Colonic mucosa (tissue), 4 donors: ENCODE measurements around the gene TREML1. TPM values are rescaled to one million over a fixed set of nuclear protein-coding genes. Genes with fewer than 3 reads are reported as not detected.

ENCODE experiments used
- DNase-seq: peaks from one replicate; pipeline ENCODE4 v3.0.0-alpha.2; 2020
- H3K27ac ChIP-seq: fragments of 200-600 bp; one replicate; pipeline ENCODE4 v1.8.0; 2021
- H3K27me3 ChIP-seq: fragments of 200-600 bp; one replicate; pipeline ENCODE4 v1.8.0; 2021
- H3K36me3 ChIP-seq: fragments of 200-600 bp; one replicate; pipeline ENCODE4 v1.8.0; 2021
- H3K4me1 ChIP-seq: fragments of 200-600 bp; one replicate; pipeline ENCODE4 v1.8.0; 2021; ENCODE audit warnings: mild to moderate bottlenecking
- H3K4me3 ChIP-seq: fragments of 200-600 bp; one replicate; pipeline ENCODE4 v1.8.0; 2021
- H3K9ac ChIP-seq, 2 donors: one replicate each; pipeline ENCODE4 v1.7.0; 2013; ENCODE audit warnings: control low read depth in 2 of 2, low read depth in 2 of 2, low read length in 2 of 2
- H3K9me3 ChIP-seq: fragments of 200-600 bp; one replicate; pipeline ENCODE4 v1.8.0; 2021
- intact Hi-C: fragments of 100-400 bp; cut with DNase I; formaldehyde crosslinking; loops from one replicate; pipeline ENCODE4 v1.14.1; 2022
- total RNA-seq, 2 donors: library from RNA; stranded (reverse); fragmentation: NEBNext Ultra II Directional in 1 of 2; extraction: Animal tissue kit (Norgen Biotek cat#: 25700) in 1 of 2; gene quantifications; one replicate each; pipeline ENCODE4 v1.2.1, GENCODE V29; 2021
- TF ChIP-seq, protein P1 (sequence below): fragments of 200-600 bp; IDR thresholded peaks from one replicate; pipeline ENCODE4 v1.8.0; 2022; ENCODE audit warnings: antibody characterized with exemption, mild to moderate bottlenecking
- donor health status: healthy.
- donor health status: DM: no; HTN: no; CAD: no.
- donor health status: DM: no; HTN: no; CAD: no.

Gene TREML1
- total RNA-seq, 2 donors from 2014 or later, result not detected

DNA sequence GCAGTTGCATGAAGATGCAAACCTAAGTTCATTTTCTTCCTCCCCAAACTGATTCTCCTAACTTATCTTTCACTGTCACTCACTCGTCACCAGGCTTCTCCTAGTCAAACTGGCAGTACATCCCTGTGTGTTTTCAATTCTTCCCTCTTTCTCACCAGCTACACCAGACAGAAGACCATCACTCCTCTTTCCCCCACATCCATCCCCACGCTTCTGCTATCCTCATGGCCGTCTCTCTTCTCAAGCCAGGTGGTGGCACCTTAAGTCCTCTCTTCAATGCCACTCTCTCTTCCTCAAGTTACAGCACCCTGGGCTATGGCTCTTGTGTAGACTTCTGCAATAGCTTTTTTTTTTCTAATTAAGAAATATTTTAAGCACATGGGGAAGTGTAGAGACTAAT, 23.1 kb upstream of the TREML1 start:
- Histone ChIP-seq H3K27ac (no peak overlapping the region), H3K9ac (no peak overlapping the region), H3K4me3 (no peak overlapping the region), H3K9me3 (no peaks in the 10 kb centered on the region), H3K4me1 (no peaks in the 10 kb centered on the region), H3K36me3 (no peaks in the 10 kb centered on the region), H3K27me3 (no peaks in the 10 kb centered on the region)
- DNase-seq, result peak; percentile 2
- TF ChIP-seq, protein P1, sequence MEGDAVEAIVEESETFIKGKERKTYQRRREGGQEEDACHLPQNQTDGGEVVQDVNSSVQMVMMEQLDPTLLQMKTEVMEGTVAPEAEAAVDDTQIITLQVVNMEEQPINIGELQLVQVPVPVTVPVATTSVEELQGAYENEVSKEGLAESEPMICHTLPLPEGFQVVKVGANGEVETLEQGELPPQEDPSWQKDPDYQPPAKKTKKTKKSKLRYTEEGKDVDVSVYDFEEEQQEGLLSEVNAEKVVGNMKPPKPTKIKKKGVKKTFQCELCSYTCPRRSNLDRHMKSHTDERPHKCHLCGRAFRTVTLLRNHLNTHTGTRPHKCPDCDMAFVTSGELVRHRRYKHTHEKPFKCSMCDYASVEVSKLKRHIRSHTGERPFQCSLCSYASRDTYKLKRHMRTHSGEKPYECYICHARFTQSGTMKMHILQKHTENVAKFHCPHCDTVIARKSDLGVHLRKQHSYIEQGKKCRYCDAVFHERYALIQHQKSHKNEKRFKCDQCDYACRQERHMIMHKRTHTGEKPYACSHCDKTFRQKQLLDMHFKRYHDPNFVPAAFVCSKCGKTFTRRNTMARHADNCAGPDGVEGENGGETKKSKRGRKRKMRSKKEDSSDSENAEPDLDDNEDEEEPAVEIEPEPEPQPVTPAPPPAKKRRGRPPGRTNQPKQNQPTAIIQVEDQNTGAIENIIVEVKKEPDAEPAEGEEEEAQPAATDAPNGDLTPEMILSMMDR, result no peak
- intact Hi-C loops, result no loop called here

DNA sequence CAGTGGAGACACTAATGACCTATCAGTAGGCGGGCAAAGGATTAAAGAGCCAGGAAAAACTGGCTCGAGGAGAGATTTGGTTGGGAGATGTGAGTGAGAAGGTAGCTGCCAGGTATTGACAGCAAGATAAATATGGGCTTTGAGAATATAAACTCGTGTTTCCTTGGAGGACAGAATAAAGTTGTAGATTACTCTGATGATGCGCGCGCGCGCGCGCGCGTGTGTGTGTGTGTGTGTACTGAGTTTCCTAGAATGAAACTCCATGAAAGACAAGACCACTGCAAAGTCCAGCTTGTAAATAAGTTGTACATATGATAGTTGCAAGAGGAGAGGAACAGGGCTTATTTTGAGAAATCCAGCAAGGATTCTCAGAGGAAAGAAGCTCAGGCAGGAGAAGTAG, 22.0 kb upstream of the TREML1 start:
- DNase-seq, result peak; percentile 11
- no peak overlapping the region for H3K27ac ChIP-seq
- no peak overlapping the region for H3K4me3 ChIP-seq
- H3K9me3 ChIP-seq, result no peaks in the 10 kb centered on the region
- no peaks in the 10 kb centered on the region for H3K27me3 ChIP-seq
- no peaks in the 10 kb centered on the region for H3K36me3 ChIP-seq
- intact Hi-C loops, result no loop called here
- no peaks in the 10 kb centered on the region for H3K4me1 ChIP-seq
- H3K9ac ChIP-seq, result no peak overlapping the region
- TF ChIP-seq, protein P1, result no peak

DNA sequence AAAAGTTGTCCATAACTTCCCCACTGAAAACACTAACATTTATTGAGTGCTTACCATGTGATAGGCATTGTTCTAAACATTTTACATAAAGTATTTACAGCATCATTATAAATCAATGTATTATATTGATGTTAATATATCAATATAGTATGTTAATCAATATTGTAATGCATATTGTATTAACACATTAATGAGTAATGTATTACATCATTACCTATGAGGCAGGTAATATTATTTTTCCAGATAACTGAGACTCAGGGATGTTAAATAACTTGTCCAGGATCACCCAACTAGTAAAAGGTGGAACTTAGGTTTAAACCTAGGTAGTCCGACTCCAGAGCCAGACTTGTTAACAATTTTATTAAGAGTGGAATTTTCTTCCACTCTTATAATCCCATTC, 20.9 kb upstream of the TREML1 start:
- intact Hi-C loops, result no loop called here
- TF ChIP-seq, protein P1, result no peak

GRCh38 chr6:41174610-41175009, 20.5 kb upstream of the TREML1 start:
- no peak overlapping the region for H3K27ac ChIP-seq
- no peaks in the 10 kb centered on the region for H3K9me3 ChIP-seq
- no peak for DNase-seq
- no peaks in the 10 kb centered on the region for H3K27me3 ChIP-seq
- H3K4me3 ChIP-seq, result no peak overlapping the region
- TF ChIP-seq, protein P1, result no peak
- no peaks in the 10 kb centered on the region for H3K4me1 ChIP-seq
- no peaks in the 10 kb centered on the region for H3K36me3 ChIP-seq
- H3K9ac ChIP-seq, result no peak overlapping the region
- intact Hi-C loops, result no loop called here

More for the DNA sequence above, 20.9 kb upstream of the TREML1 start:
- Histone ChIP-seq H3K9ac (no peak overlapping the region), H3K27ac (no peak overlapping the region), H3K36me3 (no peaks in the 10 kb centered on the region), H3K27me3 (no peaks in the 10 kb centered on the region), H3K4me3 (no peak overlapping the region), H3K9me3 (no peaks in the 10 kb centered on the region), H3K4me1 (no peaks in the 10 kb centered on the region)
- DNase-seq, result no peak

- no peaks in the 10 kb centered on the region for H3K36me3 ChIP-seq
- TF ChIP-seq, protein P1, result no peak
- no peak overlapping the region for H3K4me3 ChIP-seq
- intact Hi-C loops, result no loop called here
- H3K9ac ChIP-seq, result no peak overlapping the region
- no peak for DNase-seq
- H3K9me3 ChIP-seq, result no peaks in the 10 kb centered on the region
- no peak overlapping the region for H3K27ac ChIP-seq
- H3K4me1 ChIP-seq, result no peaks in the 10 kb centered on the region
- H3K27me3 ChIP-seq, result no peaks in the 10 kb centered on the region
These were observed 17.8 kb upstream of the TREML1 start for GRCh38 chr6:41171908-41172307.
